SU-DHL-6 (cell line): ENCODE measurements around the gene LILRB3.
A peak's percentile ranks its signal among the peaks of the same experiment; 100 is the strongest.

Experiments used
- H2AFZ ChIP-seq: fragments of 200-600 bp; sonication (generic); 2 replicates; pipeline ENCODE4 v1.6.1; 2014; ENCODE audit warnings: low read depth, mild to moderate bottlenecking, moderate library complexity, mixed read lengths, antibody characterized with exemption, low read length; ENCODE audit not compliant: severe bottlenecking
- H3F3A ChIP-seq: fragments of 200-600 bp; shearing (Covaris generic); 2 replicates; pipeline ENCODE4 v1.6.0; 2016; ENCODE audit warnings: antibody characterized with exemption, mild to moderate bottlenecking; ENCODE audit not compliant: insufficient read depth
- H3K27ac ChIP-seq: fragments of 200-600 bp; sonication (generic); 2 replicates; pipeline ENCODE4 v1.5.1; 2016; ENCODE audit warnings: low read depth, mild to moderate bottlenecking, low read length, moderate library complexity, mixed read lengths
- H3K27me3 ChIP-seq: fragments of 200-600 bp; sonication (generic), shearing (Covaris generic); 2 replicates; pipeline ENCODE4 v1.6.0; 2014; ENCODE audit warnings: mild to moderate bottlenecking, low read length
- H3K36me3 ChIP-seq: fragments of 200-600 bp; sonication (generic); 2 replicates; pipeline ENCODE4 v1.6.1; 2014; ENCODE audit warnings: mild to moderate bottlenecking, low read length, mixed read lengths
- H3K4me2 ChIP-seq: fragments of 300-600, 200-600 bp; shearing (Covaris generic), sonication (generic); 2 replicates; pipeline ENCODE4 v1.6.0; 2014; ENCODE audit warnings: low read length, low read depth, mild to moderate bottlenecking; ENCODE audit not compliant: poor library complexity, severe bottlenecking
- H3K4me3 ChIP-seq: fragments of 200-600 bp; sonication (generic); 2 replicates; pipeline ENCODE4 v1.5.1; 2014; ENCODE audit warnings: antibody characterized with exemption, low read length, mild to moderate bottlenecking, mixed read lengths; ENCODE audit not compliant: insufficient read depth, poor library complexity, severe bottlenecking
- H3K79me2 ChIP-seq: fragments of 200-600 bp; sonication (generic); 2 replicates; pipeline ENCODE4 v1.6.1; 2014; ENCODE audit warnings: mild to moderate bottlenecking, low read length, moderate library complexity; ENCODE audit not compliant: insufficient read depth
- H3K9ac ChIP-seq: fragments of 200-600 bp; sonication (generic); 2 replicates; pipeline ENCODE4 v1.7.0; 2014; ENCODE audit warnings: mild to moderate bottlenecking, low read length
- H3K9me2 ChIP-seq: fragments of 200-600 bp; sonication (generic); replicated peaks from 2 replicates; pipeline ENCODE4 v1.6.1; 2014; ENCODE audit warnings: low read length; ENCODE audit not compliant: insufficient read depth
- H3K9me3 ChIP-seq: fragments of 200-600 bp; sonication (generic); 2 replicates; pipeline ENCODE4 v1.6.1; 2014; ENCODE audit warnings: low read length, mixed read lengths; ENCODE audit not compliant: insufficient read depth
- H4K20me1 ChIP-seq: fragments of 200-600 bp; sonication (generic); 2 replicates; pipeline ENCODE4 v1.6.1; 2014; ENCODE audit warnings: low read depth, mild to moderate bottlenecking, antibody characterized with exemption, low read length, moderate library complexity, mixed read lengths
- EZH2phosphoT487 ChIP-seq: fragments of 200-600 bp; sonication (generic), shearing (Covaris generic); conservative IDR thresholded peaks from 2 replicates; pipeline ENCODE4 v1.6.1; 2018; ENCODE audit warnings: mild to moderate bottlenecking, antibody characterized with exemption, low read length, moderate library complexity, mixed read lengths
- TF ChIP-seq, protein P1 (sequence below): fragments of 200-600 bp; sonication (generic); IDR thresholded peaks from one replicate; pipeline ENCODE4 v1.5.1; 2017; ENCODE audit warnings: antibody characterized with exemption, mild to moderate bottlenecking, low read length, moderate library complexity; ENCODE audit not compliant: insufficient read depth, poor library complexity, severe bottlenecking

Gene LILRB3

DNA sequence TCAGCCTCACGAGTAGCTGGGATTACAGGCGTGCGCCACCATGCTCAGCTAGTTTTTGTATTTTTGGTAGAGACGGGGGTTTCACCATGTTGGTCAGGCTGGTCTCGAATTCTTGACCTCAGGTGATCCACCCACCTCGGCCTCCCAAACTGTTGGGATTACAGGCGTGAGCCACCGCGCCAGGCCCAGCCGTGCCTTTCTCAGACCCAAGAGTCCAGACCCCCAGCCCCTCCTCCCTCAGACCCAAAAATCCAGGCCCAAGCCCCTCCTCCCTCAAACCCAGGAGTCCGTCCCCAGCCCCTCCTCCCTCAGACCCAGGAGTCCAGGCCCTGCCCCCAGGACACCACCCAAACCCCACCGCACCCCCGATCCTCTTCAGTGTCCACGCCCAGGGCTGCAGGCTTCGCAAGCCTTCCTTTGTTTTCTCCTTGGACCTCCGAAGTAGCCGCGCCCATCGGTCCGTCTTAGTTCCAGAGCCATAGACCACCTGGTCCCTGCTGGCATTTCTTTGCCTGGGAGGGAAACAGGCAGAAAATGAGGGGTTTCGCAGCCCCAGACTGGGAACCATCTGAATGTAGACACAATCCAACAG is 53.6 kb downstream of the LILRB3 start:
- Histone ChIP-seq H3K27me3 (no peaks in the 10 kb centered on the region), H3K9ac (no peak overlapping the region), H3K4me3 (no peak overlapping the region), H4K20me1 (no peaks in the 10 kb centered on the region), H3K9me2 (no peaks in the 10 kb centered on the region), H3K4me2 (no peak overlapping the region), H3F3A (no peaks in the 10 kb centered on the region), H3K79me2 (no peaks in the 10 kb centered on the region), H2AFZ (no peak overlapping the region), H3K27ac (no peak overlapping the region), H3K36me3 (no peaks in the 10 kb centered on the region), H3K9me3 (no peaks in the 10 kb centered on the region)
- TF ChIP-seq, protein P1, sequence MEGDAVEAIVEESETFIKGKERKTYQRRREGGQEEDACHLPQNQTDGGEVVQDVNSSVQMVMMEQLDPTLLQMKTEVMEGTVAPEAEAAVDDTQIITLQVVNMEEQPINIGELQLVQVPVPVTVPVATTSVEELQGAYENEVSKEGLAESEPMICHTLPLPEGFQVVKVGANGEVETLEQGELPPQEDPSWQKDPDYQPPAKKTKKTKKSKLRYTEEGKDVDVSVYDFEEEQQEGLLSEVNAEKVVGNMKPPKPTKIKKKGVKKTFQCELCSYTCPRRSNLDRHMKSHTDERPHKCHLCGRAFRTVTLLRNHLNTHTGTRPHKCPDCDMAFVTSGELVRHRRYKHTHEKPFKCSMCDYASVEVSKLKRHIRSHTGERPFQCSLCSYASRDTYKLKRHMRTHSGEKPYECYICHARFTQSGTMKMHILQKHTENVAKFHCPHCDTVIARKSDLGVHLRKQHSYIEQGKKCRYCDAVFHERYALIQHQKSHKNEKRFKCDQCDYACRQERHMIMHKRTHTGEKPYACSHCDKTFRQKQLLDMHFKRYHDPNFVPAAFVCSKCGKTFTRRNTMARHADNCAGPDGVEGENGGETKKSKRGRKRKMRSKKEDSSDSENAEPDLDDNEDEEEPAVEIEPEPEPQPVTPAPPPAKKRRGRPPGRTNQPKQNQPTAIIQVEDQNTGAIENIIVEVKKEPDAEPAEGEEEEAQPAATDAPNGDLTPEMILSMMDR, result no peak
- TF ChIP-seq EZH2phosphoT487, result no peak

DNA sequence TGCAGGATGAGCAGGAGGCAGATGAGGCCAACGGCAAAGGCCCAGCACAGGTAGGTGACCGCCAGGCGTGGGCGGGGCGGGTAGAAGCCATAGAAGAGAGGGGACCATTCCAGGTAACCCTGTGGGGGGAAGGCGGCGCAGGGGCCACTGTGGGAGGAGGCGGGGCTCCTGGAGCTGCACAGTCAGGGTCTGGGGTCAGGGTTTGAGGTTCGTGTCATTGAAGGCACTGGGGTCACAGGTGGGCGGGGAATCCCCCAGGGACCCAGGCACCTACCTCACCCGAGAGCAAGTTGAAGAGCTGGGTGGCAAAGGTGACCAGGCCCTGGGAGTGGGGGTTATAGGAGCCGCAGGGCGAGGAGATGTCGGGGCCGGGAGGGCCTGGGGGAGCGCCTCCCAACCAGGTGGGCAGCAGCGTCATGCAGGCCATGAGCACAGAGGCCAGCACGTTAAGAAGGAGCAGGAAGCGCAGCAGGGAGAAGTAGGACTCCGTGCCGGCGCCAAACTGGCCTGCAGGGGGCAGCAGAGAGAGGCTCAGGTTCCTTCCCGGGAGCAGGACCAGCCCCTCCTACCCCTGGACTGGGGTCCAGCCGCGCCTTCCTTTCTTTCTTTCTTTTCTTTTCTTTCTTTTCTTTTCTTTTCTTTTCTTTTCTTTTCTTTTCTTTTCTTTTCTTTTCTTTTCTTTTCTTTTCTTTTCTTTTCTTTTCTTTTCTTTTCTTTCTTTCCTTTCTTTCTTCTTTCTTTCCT is 54.5 kb downstream of the LILRB3 start:
- Histone ChIP-seq H4K20me1 (no peaks in the 10 kb centered on the region), H3K9ac (no peak overlapping the region), H3K9me3 (no peaks in the 10 kb centered on the region), H3K79me2 (no peaks in the 10 kb centered on the region), H3K4me3 (no peak overlapping the region), H3K27me3 (no peaks in the 10 kb centered on the region), H3K4me2 (peak overlapping the region; percentile 21), H3K36me3 (no peaks in the 10 kb centered on the region), H3K27ac (no peak overlapping the region), H3K9me2 (no peaks in the 10 kb centered on the region), H2AFZ (no peak overlapping the region), H3F3A (no peaks in the 10 kb centered on the region)
- TF ChIP-seq EZH2phosphoT487, result no peak
- TF ChIP-seq, protein P1, result peak; percentile 55
